HL-60/S4 (cell line): ENCODE results near the gene NET1.
"Not testable (repeated sequence)": the region's sequence is repeated elsewhere in the genome, so short reads cannot be mapped to it uniquely, and the experiment has no call there.

Experiments
- in situ Hi-C: fragments of 300-500 bp; cut with MboI; formaldehyde crosslinking; loops from 2 replicates; pipeline ENCODE4 v1.14.3; 2022; ENCODE audit warnings: low sequenced_read_pairs

NET1 gene

DNA sequence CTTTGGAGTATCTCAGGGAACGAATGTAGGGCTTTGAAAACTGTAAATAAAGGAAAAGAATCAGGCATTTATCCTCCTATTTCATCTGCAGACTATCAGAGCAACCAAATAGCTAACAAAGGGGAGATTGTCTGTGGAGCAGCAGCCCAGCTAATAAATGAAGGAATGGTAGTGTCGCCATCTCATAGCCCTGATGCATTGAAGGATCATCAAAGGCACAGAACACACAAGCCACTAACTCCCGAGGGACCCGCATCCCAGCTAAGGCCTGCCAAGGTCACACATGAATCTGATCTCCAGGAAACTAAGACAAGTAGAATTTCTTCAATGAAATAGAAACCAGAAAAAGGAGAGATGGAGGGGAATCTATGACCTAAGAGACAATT is 48.8 kb downstream of the NET1 start:
- in situ Hi-C loops: no loop called here

DNA sequence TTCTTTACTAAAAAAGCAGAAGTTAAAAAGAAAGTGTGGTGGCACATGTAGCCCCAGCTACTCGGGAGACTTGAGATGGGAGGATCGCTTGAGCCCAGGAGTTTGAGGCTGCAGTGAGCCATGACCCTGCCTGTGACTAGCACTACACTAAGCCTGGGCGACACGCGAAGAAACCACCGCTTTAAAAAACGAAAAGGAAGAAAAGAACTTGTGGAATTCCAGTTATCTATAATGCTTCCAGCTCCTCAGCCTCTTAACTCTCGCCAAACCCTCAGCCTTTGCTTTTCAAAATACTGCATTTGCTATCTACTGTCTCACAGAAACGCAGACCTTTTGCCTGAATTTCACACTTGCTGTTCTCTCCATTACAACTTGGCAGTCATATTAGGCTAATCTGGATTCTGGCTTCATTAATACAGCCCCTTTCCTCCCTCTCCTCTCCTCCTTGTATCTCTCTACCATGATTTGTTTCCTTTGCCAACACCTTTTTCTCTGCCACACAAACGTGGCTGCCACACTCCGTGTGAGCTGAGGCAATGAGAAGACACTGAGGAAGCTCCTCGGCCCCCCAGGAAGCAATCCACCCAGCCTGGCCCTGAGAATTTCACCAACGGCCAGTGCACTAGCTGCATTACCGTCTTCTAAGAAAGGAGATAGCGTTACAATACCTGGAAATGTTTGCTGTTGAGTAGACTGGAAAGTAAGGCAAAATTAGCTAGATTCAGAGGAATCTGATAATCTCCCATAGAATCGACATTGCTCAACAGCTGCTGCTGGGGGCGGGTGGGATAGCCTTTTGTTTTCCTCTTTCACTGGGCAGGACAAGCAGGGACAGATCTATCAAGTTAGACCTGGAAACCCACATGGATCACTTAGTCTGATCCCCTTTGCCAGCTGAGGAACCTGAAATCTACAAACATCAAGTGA is 49.8 kb downstream of the NET1 start:
- in situ Hi-C loops: no loop called here

DNA sequence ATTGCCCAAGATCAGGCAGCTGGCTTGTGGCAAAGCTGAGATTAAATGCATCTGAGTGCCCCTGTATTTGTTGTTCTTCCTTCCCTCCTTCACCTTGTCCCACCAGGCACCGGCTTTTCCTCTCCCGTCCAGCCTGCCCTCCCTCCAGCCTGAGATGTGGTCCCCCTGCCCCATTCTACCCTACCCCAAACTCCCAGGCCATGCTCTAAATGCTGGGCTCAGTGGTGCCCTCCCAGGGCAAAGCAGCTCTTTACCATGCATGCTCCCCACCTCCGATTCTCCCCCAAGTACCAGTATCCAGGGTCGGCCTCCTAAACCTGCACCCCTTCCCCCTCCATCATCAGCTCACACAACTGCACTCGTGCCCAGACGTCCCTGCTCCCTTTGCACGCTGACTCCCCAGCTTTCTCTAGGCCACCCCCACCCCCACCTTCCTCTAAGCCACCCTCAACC is 50.5 kb downstream of the NET1 start:
- in situ Hi-C loops: no loop called here

DNA sequence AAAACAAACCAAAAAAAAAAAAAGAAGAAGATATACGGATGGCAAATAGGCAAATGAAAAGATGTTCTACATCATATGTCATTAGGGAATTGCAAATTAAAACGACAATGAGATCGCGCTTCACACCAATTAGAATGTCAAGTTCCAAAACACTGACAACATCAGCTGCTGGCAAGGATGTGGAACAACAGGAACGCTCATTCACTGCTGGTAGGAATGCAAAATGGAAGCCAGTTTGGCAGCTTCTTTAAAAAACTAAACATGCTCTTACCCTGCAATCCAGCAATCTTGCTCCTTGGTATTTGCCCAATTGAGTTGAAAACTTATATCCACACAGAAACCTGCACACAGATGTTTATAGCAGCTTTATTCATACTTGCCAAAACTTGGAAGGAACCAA is 52.2 kb downstream of the NET1 start:
- in situ Hi-C loops: no loop called here

DNA sequence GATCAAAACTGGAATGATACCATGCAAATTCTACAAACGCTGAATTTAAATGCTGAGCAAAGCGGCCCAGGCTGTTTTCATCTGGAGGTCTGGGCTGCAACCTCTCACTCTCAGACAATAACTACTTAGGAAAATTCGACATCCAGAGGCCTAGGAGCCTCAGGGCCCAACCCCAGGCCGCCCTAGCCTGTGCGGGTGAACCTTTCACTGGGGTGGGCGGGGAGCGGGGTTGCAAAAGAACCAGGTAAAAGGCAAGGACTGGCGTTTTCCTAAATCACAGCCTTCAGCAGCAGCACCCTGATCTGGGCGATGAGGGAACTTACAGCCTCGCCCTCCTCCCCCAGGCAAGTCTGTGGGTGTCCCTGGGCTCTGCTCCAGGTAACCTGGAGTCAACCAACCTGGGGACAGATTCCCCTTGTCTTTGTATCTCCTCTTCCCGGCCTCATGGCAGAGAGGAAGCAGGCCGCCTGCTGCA is 53.7 kb downstream of the NET1 start:
- in situ Hi-C loops: no loop called here

- in situ Hi-C loops: no loop called here
Measured at GRCh38 chr10:5466451-5467206, 54.3 kb downstream of the NET1 start.

GRCh38 chr10:5467207-5467535 is 54.8 kb downstream of the NET1 start:
- in situ Hi-C loops: no loop called here

DNA sequence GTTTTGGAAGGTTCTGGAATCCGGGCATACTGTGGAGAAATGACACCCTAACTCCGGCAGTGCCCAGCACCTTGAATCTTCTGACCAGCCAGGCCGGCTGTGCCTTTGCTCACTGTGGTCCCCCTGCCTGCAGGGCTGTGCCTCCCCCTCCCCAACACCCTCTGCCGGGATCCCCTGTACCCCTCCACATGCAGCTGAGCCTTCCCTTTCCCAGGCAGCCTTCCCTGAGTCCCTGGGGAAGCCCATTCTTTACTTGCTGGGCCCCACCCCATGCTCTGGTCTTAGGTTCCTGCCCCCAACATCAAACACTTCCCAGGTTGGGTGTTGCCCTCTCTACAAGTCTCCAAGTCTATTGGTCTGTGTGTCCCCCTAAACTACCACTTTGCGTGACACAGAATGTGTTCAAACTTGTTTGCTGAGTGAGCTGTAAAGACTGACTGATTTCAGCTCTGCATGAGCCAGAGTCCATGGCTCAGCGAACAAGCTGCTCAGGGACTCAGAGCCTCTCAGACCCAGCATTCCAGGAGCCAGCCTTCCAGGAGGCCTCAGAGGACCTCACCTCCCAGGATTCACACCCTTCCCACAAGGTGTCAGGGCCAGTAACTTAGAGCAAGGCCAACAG is 55.4 kb downstream of the NET1 start:
- in situ Hi-C loops: no loop called here

GRCh38 chr10:5468262-5469106 is 56.1 kb downstream of the NET1 start:
- in situ Hi-C loops: no loop called here

- in situ Hi-C loops: no loop called here
Measured at GRCh38 chr10:5469353-5470061, 57.1 kb downstream of the NET1 start.

- in situ Hi-C loops: no loop called here
Measured at GRCh38 chr10:5470062-5470751, 57.9 kb downstream of the NET1 start.

DNA sequence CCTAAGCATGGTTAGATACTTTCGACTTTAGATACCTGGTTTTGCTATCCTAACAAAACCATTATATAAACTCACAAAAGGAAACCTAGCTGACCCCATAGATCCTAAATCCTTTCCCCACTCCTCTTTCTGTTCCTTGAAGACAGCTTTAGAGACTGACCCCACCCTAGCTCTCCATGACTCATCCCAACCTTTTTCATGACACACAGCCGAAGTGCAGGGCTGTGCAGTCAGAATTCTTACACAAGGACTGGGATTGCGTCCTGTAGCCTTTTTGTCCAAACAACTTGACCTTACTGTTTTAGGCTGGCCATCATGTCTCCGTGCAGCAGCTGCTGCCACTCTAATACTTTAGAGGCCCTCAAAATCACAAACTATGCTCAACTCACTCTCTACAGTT is 62.3 kb downstream of the NET1 start:
- in situ Hi-C loops: not testable (repeated sequence)

- in situ Hi-C loops: not testable (repeated sequence)
Measured at GRCh38 chr10:5475088-5475487, 62.7 kb downstream of the NET1 start.

- in situ Hi-C loops: not testable (repeated sequence)
Measured at GRCh38 chr10:5475974-5476807, 63.8 kb downstream of the NET1 start.

- in situ Hi-C loops: no loop called here
Measured at GRCh38 chr10:5476918-5477525, 64.7 kb downstream of the NET1 start.

GRCh38 chr10:5477948-5478693 is 65.8 kb downstream of the NET1 start:
- in situ Hi-C loops: no loop called here

DNA sequence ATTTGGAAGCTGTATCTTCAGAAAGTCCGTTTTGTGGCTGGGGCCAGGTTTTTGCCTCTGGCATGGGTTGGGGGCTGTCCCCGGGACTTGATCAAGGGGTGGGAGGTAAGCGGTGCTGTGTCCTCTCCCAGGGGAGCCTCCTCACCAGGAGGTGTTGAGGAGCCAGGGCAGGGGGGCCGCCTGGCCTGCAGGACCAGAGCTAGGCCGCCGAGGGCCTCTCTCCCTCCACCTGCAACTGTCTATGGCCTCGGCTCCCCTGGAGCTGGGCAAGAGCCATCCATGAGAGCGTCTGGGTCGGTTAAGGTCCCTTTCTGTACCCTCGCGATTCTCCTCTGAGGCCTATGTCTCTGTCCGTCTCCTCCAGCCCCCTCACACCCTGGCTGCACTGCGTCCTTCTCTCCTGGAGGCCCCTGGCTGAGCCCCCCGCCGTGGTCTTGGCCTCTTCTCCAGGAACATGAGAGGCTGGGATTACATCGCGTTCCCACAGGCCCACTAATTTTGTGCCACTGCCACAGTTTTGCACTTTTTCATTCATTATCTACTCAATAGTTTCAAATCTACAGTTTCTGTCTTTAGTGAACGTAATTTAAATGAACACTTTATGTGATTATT is 66.4 kb downstream of the NET1 start:
- in situ Hi-C loops: no loop called here
